CD4-positive, alpha-beta T cell treated with Interleukin-15 for 1 hour (primary cell): Measurements from ENCODE around the gene MDK.
A peak's percentile ranks its signal among the peaks of the same experiment; 100 is the strongest.

Experiments
- DNase-seq: peaks from one replicate; pipeline ENCODE4 v3.0.0-alpha.2; 2020

The MDK gene, protein sequence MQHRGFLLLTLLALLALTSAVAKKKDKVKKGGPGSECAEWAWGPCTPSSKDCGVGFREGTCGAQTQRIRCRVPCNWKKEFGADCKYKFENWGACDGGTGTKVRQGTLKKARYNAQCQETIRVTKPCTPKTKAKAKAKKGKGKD

DNA sequence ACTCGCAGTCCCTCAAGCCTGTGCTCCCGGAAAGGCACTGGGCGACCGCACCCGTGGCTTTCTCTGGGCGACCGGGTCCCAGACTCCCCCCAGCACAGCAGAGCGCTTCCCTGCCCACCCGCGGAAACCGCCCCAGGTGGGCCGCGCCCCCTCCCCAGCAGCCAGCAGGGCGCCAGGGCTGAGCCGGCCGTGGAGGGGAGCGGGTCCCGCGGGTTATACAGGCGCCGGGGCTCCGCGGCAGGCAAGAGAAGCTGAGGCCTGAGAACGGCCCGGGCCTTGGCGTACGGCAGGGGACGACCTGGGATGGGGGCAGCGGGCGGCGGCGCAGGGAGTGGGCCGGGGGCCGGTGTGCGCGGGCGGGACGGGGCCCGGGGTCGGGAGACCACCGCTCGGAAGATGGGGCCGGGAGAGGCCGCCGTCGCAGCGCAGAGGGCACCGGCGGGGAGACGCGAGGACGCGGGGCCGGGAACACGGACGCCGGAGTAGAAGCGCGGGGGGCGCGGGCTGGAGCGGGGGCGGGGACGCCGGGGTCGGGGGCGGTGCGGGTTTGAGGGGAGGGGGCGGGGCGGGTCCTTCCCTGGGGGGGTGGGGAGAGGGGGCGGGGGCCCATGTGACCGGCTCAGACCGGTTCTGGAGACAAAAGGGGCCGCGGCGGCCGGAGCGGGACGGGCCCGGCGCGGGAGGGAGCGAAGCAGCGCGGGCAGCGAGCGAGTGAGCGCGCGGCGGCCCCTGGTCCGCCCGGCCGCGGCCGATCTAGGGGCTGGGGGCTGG lies at the start of gene MDK:
MDK (plus strand) TSS at position 622 of the 771 bp plus-strand sequence. CDS start 389 bp downstream, outside the sequence.
- no peak for DNase-seq

DNA sequence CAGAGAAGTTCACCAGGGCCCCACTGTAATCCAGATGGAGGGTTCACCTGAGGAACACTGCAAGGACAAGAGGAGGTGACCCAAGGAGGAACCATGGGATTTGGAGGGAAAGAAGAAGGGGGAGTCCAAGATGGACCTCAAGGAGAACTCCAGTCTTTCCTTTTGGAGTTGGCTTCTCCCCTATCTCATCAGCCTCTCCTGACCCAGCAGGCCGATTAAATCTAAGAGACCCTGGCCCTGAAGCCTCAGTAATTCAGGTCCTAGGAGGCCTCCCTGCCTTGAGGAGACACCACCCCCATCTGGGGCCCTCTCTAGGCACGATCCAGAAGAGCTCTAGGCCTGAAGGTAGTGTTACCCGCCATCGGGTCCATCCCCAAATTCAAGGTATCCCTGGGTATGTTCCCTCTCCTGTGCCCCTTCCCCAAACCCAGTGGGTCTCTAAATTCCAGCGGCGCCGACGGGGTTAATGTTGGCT lies 49.3 kb upstream of the MDK start:
- DNase-seq: no peak

DNA sequence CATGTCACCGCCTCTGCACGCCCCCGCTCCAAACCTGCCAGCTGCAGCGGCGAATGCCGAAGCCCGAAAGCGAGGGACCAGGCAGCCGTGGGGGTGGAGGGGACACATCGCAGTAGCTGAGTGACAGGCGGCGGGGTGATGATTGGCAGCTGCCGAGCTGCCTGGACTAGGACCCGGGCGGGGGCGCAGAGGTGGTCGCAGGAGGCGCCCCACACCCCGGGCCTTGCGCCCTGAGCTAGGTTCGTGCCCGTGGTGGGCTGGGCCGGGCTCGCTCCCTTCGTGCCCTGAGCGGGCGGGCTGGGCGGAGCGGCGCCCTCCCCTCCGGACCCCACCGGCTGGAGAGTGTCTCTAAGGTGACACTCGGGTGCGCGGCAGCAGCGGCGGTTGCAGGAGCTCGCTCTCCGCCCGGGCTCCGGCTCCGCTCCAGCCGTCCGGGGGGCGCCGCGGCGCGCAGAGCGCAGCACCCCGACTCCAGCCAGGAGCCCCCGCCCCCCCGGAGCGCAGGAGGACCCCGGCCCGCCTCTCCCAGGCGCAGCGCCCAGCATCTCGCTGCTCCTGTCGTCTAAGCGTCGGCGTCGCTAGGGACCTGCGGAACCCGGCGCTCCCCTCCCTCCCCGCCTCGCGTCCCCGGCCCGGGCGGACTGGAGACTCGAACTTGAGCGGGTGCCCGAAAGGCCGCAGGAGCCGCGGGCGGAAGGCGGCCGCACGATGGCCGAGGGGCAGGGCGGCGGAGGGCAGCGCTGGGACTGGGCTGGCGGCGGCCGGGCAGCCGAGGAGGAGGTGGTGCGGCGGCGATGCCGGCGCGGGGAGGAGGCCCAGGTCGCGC lies 48.7 kb upstream of the MDK start:
- peak; percentile 27 for DNase-seq

- DNase-seq: peak; percentile 34
Observed at GRCh38 chr11:46333394-46333947, 48.0 kb upstream of the MDK start.

- DNase-seq: no peak
Observed at GRCh38 chr11:46334211-46334610, 47.3 kb upstream of the MDK start.

- no peak for DNase-seq
Observed at GRCh38 chr11:46335271-46335670, 46.2 kb upstream of the MDK start.

DNA sequence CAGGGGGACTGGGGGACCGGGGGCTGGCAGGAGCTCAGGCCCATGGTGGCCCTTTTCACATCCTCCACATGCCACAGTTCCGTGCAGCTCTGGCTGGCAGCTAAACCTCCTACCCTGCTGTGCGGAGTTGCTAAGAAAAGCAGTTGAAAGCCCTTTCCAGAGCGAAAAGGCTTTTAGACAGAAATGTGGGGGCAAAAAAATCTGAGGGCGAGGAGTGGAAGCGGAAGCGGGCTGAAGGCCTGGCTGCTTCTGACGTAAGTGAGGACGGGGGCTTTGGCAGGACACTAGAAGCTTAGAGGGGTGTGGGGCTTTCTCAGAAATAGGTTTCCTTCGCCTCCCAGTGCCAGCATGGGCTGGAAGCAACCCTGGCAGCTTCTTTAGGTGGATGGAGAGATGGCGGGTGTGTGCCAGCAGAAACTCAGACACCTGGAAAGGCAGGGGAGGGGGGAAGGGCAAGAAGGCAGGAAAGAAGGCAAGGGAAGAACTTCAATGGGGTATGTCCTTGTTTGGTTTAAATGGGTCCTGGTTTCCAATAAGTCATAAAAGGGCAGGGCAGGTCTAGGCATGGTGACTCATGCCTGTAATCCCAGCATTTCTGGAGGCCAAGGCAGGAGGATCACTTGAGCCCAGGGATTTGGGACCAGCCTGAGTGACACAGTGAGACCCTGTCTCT lies 45.4 kb upstream of the MDK start:
- DNase-seq: no peak

DNA sequence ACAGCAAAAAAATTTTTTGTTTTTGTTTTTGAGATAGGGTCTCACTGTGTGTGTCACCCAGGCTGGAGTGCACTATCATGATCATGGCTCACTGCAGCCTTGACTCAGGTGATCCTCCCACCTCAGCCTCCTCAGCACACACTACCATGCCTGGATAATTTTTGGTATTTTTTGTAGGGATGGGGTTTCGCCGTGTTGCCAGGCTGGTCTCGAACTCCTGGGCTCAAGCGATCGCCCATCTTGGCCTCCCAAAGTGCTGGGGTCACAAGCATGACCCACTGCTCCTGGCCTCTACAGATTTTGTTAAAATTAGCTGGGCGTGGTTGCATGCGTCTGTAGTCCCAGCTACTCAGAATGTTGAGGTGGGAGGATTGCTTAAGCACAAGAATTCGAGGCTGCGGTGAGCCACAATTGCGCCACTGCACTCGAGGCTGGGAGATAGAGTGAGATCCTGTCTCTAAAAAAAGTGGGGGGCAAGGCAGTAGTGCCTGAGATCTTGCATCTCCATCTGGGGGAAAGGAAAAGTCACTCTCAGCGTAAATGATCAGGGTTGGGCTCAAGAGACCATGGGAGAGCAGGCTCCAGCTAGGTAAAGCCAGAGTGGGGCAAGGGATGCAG lies 44.8 kb upstream of the MDK start:
- DNase-seq: peak; percentile 59

DNA sequence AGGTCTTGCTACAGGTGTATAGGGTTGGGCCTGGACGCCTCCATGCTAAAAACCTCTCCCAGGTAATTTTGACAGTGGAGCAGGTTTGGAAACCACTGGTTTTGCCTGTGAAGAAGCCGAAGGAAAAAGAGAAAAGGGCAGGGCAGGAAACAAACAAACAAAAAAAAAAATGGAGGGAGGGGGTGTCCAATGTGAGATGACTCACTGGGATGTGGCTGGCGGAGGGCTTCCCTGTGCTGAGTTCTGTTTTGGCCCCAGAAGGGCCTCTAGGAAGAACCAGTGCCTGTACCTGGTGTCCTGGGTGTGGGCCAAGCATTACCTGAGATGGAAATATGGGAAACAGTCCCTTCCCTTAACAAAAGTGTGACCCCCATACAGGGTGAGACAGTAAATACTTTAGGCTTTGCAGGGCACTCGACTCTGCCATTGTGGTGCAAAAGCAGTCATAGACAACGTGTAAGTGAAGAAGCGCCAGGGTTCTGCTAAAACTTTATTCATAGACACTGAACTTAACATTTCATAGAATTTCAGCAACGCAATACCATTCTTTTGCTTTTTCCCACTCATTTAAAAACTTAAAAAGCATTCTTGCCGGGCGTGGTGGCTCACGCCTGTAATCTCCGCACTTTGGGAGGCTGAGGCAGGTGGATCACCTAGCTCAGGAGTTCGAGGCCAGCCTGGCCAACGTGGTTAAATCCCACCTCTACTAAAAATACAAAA lies 43.7 kb upstream of the MDK start:
- no peak for DNase-seq

GRCh38 chr11:46338636-46338987 lies 42.9 kb upstream of the MDK start:
- no peak for DNase-seq

DNA sequence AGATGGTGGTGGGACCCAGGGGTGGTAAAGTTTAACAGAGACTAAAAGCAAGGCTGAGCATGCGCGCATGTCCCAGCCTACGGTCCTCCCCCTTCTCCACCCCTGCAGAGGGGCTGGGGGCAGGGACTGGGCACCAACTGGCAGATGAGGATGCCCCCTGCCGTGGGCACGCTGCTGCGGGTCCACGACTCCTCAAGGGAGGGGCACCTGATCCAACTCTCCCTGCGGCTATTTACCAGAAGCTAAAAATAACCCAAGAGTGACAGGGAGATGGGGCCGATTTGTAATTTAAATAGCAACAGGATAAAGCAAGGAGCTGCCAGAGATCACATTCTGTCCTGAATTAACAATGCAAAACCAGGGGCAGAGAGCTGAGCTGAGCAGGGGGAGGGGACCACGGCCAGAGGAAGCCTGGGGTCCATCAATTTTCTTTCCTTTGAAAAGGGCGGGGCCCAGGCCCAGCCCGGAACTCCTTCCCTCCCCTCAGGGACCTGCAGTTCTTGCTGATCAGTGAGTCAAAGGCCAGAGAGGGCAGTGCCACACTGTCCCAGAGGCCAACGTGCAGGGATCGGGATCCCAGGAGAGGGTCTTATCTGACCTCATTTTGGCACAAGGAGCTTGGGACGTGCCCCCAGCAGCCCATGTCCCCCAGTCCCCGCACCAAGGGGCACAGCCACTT lies 42.3 kb upstream of the MDK start:
- DNase-seq: no peak

DNA sequence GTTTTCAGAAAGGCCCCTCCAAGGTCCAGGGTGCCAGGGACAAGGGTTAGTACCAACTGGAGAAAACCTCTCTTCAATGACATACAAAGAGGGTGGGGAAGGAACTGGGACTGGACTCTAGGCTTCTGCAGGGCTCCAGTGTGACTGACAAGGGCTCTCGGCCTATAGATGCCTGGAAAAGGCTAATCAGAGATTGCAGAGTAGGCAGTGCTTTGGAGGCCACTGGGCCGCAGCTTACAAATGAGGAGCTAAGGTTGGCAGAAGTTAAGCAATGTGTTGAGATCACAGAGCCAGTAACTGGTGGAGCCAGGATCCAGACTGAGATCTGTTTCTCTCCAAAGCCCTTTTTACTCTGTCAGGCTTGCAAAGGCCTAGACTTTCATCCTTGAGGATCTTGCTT lies 41.7 kb upstream of the MDK start:
- peak; percentile 23 for DNase-seq

DNA sequence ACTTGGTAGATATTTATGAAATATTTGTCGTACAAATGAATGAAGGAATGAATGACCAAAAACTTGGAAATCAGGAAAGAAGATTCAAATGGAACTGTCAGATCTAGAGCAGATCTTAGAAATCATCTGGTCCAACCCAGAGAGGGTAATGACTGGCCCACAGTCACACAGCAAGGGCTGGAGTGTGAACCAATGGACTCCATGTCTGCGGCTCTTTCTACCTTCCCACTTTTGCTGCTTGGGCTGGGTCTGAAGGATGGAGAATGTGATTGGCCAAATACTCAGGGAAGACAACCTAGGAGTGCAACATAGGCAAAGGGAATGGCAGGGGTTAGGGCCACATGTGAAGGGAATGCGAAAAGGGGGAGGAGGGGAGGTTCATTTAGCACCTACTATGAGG lies 40.0 kb upstream of the MDK start:
- DNase-seq: no peak

DNA sequence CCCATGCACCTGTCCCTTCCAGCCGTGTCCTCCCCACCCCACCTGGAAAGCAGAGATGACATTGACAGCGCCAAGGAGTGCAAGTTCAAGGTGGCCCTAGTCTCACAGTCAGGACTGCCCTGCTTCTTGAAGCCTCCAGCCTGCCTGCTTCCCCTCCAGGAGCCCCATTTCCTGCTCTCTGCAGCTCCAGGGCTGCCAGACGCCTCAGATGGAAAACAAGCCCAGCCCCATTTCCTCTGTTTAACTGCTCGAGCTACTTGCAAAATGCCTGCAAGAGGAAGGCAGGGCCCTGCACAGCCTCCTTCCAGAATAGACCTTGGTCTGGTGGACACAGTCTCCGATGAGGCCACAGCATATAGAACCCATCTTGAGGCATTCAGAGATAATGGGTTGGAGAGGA lies 39.2 kb upstream of the MDK start:
- no peak for DNase-seq

DNA sequence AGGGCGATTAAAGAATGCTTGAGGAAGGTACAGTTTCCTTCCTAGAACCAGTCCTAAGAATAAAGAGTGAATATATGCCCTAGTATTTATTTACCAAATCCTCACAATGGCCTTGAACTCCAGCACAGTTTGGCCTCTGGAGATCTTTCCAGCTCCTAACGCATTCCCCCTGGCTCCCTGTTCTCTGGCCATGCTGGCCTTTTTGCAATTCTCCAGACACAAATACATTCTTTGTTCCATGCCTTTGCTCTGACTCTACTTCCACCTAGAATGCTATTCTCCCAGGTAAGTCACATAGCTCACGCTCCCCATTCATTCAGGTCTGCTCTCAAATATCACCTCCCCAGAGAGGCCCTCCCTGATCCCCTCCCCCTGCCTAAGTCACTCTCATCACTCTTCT lies 37.9 kb upstream of the MDK start:
- DNase-seq: no peak

GRCh38 chr11:46345131-46345597 lies 36.3 kb upstream of the MDK start:
- peak; percentile 49 for DNase-seq

- DNase-seq: no peak
Observed at GRCh38 chr11:46345881-46346484, 35.5 kb upstream of the MDK start.

DNA sequence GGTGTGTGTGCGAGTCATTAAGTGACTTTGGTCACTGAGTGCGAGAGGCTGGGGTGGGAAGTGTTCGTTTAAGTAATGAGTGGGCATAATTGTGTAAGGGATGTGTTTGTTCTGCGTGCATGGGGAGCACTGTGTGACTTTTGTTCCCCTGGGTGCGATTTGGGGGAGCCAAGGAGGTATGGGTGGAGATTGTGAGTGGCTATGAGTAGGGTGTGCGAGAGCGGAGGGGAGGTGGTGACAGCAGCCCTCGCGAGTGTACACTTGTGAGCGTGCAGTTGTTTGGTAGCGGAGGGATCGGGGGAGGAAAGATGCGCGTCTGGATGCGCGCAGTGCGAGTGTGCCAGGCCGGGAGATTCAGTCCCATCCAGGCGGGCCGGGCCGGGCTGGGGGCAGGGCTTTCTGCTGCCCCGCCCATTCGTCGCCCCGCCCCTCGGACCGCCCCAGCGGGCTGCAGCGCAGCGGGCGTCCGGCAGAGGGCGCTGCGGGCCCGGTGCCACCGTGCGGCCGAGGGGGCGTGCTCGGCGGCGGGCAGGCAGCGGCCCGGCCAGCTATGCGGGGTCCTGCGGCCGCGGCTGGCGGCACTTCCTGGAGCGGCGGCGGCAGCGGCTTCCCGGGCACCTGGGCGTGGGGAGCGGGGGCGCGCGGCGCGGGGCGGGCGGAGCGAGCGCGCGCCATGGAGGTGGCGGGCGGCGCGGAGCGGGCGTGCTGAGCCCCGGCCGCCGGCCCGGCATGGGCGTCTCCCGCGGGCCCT lies 34.4 kb upstream of the MDK start, which contains the start of gene DGKZ:
DGKZ (plus strand) TSS at position 578 of the 751 bp plus-strand sequence. CDS start 197 bp downstream, outside the sequence.
- DNase-seq: peak; percentile 92

- DNase-seq: no peak
Observed at GRCh38 chr11:46347637-46348311, 33.7 kb upstream of the MDK start.
